ENCODE data around the gene GLP1R.

The GLP1R gene

DNA sequence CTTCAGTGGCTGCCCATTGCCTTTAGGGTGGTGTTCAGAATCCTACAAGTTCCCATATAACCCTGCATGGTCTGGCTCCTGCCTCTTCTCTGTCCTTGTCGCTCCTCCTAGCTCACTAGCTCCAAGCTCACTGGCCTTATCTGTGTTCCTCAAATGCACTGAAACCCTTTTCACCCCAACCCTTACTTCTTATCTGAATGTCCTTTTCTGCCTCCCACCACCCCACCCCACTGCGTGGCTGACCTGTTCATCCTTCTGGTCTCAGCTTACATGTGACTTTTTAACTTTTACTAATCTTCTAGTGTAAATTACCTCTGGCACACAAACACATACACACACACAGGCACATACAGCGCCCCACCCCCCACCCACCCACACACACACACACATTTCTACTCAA lies 41.0 kb upstream of the GLP1R start:
- Histone ChIP-seq H3K27me3 (ENCODE audit: insufficient read depth, low read depth, severe bottlenecking) (no peaks in the 10 kb centered on the region), H3K27ac (no peak overlapping the region), H3K4me3 (ENCODE audit: low read depth, low read length) (no peak overlapping the region), H3K9me3 (ENCODE audit: severe bottlenecking) (no peaks in the 10 kb centered on the region), H3K36me3 (no peaks in the 10 kb centered on the region)
- TF ChIP-seq, protein P1, sequence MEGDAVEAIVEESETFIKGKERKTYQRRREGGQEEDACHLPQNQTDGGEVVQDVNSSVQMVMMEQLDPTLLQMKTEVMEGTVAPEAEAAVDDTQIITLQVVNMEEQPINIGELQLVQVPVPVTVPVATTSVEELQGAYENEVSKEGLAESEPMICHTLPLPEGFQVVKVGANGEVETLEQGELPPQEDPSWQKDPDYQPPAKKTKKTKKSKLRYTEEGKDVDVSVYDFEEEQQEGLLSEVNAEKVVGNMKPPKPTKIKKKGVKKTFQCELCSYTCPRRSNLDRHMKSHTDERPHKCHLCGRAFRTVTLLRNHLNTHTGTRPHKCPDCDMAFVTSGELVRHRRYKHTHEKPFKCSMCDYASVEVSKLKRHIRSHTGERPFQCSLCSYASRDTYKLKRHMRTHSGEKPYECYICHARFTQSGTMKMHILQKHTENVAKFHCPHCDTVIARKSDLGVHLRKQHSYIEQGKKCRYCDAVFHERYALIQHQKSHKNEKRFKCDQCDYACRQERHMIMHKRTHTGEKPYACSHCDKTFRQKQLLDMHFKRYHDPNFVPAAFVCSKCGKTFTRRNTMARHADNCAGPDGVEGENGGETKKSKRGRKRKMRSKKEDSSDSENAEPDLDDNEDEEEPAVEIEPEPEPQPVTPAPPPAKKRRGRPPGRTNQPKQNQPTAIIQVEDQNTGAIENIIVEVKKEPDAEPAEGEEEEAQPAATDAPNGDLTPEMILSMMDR (IDR thresholded peaks at IDR 0.05; ENCODE audit: low read depth, low read length), result no peak
- no peak for DNase-seq

DNA sequence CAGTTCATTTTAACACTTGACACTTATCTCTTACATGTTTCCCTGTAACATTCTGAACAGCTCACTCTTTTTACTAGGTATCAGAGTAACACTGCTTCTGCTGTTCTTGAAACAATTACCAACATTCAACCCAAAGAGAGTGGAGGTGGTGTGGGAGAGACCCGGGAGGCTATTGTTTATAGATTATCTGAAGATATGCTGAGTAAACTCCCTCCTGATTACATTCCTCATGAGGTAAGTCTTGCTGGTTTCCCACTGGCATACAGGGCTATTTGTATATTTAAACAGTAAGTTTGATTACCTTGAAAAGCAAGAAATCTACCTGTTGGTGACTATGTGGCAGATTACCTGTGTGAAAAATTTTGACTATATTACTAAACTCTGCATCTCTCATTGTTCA lies 39.8 kb upstream of the GLP1R start:
- Histone ChIP-seq H3K4me3 (ENCODE audit: low read depth, low read length) (no peak overlapping the region), H3K27me3 (ENCODE audit: insufficient read depth, low read depth, severe bottlenecking) (no peaks in the 10 kb centered on the region), H3K27ac (no peak overlapping the region), H3K36me3 (no peaks in the 10 kb centered on the region), H3K9me3 (ENCODE audit: severe bottlenecking) (no peaks in the 10 kb centered on the region)
- DNase-seq, result no peak
- TF ChIP-seq, protein P1 (IDR thresholded peaks at IDR 0.05; ENCODE audit: low read depth, low read length), result no peak

DNA sequence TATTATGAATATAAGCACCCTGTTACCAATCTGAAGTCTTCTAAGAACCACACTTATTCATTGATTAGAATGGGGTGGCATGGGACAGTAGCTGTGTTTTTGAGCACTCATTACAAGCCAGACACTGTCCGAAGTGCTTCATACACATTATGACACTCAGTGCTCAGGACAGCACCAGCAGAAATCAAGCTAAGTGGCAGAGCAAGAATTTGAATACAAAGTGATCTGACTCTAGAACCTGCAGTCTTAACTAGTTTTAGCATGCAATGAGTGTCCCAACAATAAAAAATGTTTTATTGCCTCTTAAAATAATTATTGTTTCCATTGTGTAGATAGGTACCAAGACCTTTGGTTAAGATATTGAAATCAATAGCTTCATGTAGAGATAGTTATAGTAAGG lies 39.1 kb upstream of the GLP1R start:
- H3K4me3 ChIP-seq (ENCODE audit: low read depth, low read length), result no peak overlapping the region
- TF ChIP-seq, protein P1 (IDR thresholded peaks at IDR 0.05; ENCODE audit: low read depth, low read length), result no peak
- DNase-seq, result no peak
- H3K27ac ChIP-seq, result no peak overlapping the region
- no peaks in the 10 kb centered on the region for H3K36me3 ChIP-seq
- no peaks in the 10 kb centered on the region for H3K9me3 ChIP-seq (ENCODE audit: severe bottlenecking)
- H3K27me3 ChIP-seq (ENCODE audit: insufficient read depth, low read depth, severe bottlenecking), result no peaks in the 10 kb centered on the region

DNA sequence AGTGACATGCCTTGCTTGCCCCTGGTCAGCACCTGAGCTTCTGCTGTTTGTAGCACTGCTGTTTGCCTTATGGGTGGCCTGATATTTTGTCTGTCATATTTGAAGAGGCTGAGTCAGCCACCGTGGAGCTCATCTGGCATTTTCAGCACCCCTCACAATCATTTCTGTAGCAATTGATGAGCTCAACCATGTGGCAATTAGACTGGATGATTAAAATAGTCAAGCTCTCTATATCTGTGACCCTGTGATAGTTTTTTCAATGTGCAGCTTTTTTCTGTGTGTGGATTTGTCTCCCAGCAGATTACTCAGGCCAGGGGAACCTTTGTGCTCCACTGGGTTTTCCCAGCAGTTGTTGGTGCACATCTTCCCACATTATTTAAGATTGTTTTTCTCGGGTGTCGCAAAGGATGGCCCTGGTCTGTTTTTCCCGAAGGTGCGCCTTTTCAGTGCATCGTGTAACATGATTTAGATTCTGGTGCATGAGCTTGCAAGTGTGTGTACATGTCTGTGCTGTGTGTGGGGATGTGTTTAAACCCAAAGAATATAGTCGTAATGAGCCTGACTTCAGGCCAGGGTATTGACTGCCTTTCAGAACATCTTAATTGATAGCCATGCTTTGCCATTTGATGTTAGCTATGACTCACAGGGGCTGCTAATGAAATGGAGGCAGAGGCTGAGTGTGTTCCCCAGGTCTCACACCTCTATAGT lies 31.6 kb upstream of the GLP1R start:
- H3K4me3 ChIP-seq (ENCODE audit: low read depth, low read length), result no peak overlapping the region
- no peaks in the 10 kb centered on the region for H3K36me3 ChIP-seq
- H3K27ac ChIP-seq, result no peak overlapping the region
- H3K27me3 ChIP-seq (ENCODE audit: insufficient read depth, low read depth, severe bottlenecking), result no peaks in the 10 kb centered on the region
- TF ChIP-seq, protein P1 (IDR thresholded peaks at IDR 0.05; ENCODE audit: low read depth, low read length), result no peak
- H3K9me3 ChIP-seq (ENCODE audit: severe bottlenecking), result no peaks in the 10 kb centered on the region
- DNase-seq, result no peak

DNA sequence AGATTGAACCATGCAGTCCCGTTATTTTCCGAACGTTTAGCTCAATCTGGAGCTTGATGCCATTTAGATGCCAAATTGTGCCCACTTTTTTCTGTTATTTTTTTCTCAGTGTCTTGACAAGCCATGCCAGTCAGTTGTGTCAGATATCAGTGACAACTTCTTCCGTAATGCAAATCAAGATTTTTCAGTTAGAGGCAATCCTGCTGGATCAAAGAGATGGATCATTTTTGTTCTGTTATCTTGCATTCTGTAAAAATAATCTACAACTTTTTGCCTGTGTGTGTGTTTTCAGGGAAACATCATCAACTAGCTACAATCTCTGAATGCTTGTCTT lies 31.1 kb upstream of the GLP1R start:
- no peak for DNase-seq
- no peaks in the 10 kb centered on the region for H3K36me3 ChIP-seq
- no peaks in the 10 kb centered on the region for H3K27me3 ChIP-seq (ENCODE audit: insufficient read depth, low read depth, severe bottlenecking)
- no peak overlapping the region for H3K4me3 ChIP-seq (ENCODE audit: low read depth, low read length)
- no peak overlapping the region for H3K27ac ChIP-seq
- TF ChIP-seq, protein P1 (IDR thresholded peaks at IDR 0.05; ENCODE audit: low read depth, low read length), result no peak
- H3K9me3 ChIP-seq (ENCODE audit: severe bottlenecking), result no peaks in the 10 kb centered on the region

DNA sequence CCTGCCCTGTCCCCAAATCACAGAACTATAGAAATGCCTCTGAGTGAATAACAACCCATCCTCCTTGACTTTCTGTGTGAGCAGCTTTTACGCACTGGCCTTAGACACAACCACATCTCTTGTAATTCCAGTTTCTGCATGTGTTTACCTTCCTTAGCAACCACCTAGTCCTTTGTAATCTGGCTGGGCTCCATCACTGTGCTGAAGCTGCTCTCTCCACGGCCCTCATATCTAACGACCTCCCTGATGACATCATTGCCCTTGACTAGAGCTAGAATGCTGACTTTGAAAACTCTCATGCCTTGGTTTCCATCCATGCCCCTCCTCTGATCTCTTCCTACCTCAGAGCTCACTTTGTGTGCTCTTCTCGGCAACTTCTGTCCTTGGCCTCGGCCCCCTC lies 30.5 kb upstream of the GLP1R start:
- no peak for DNase-seq
- Histone ChIP-seq H3K9me3 (ENCODE audit: severe bottlenecking) (no peaks in the 10 kb centered on the region), H3K27me3 (ENCODE audit: insufficient read depth, low read depth, severe bottlenecking) (no peaks in the 10 kb centered on the region)

More for the DNA sequence above, 30.5 kb upstream of the GLP1R start:
- TF ChIP-seq, protein P1 (IDR thresholded peaks at IDR 0.05; ENCODE audit: low read depth, low read length), result no peak
- Histone ChIP-seq H3K27ac (no peak overlapping the region), H3K36me3 (no peaks in the 10 kb centered on the region), H3K4me3 (ENCODE audit: low read depth, low read length) (no peak overlapping the region)

All from WERI-Rb-1 (cell line).